ENCODE data around the gene HNRNPDL. TPM values are rescaled to one million over a fixed set of nuclear protein-coding genes. Genes with fewer than 3 reads are reported as not detected.
"Not testable (repeated sequence)": the region's sequence is repeated elsewhere in the genome, so short reads cannot be mapped to it uniquely, and the experiment has no call there.

The HNRNPDL gene
- 444 TPM for total RNA-seq (ENCODE audit: unreplicated experiment)
- long read RNA-seq, transcript HNRNPDL-201 (8 exons, 3,781 nt): major isoform, 253 of 377 reads
- long read RNA-seq, transcript HNRNPDL-204 (7 exons, 2,404 nt): minor isoform, 59 of 377 reads
- long read RNA-seq, transcript HNRNPDL-202 (9 exons, 1,402 nt): minor isoform, 21 of 377 reads
- long read RNA-seq, partial matches to known transcripts: 25 of 377 reads
- long read RNA-seq, other reads (novel, unspliced or antisense): 13 of 377 reads

DNA sequence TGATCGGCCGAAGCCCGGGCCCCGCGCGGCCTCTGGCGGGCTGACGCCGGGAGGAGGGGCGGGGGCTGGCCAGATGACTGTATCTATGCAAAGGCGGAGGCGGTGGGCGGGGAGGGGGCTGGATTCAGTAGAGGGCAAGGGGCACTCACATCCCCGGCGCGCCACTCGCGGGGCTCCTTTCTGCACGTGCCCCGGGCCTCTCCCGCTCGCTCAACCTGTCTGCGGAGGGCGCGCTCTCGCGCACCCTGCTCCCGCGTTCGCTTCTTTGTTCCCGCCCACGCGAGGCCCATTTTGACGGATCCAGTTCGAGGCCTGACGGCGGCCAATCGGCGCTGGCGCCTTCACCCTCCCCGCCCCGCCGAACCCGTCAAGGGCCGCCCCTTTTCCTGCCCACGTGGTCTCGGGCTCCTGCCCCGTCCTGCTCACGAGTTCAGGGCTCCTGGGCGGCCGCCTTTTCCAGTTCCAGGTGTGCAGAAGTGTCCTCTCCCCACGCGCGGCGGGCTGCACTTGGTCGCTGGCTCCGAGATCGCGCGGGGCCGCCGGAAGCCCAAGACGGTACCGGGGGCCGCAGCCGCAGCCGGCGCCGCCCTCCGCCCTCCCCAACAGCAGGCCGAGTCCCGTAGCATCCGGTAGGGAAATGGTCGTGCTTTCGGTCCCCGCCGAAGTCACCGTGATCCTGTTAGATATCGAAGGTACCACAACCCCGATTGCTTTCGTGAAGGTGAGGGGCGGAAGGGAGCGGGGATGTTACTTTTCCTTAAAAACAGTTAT, at the start of gene HNRNPDL, which contains the start of gene ENOPH1:
Gene HNRNPDL, minus strand, starts transcription at position 270 of the 771 bp plus-strand sequence. CDS start 772 bp downstream, outside the sequence.
Gene ENOPH1, plus strand, starts transcription at position 398 of the 771 bp plus-strand sequence. Its CDS starts 240 bp downstream, at position 638.
- TF ChIP-seq, protein P1, sequence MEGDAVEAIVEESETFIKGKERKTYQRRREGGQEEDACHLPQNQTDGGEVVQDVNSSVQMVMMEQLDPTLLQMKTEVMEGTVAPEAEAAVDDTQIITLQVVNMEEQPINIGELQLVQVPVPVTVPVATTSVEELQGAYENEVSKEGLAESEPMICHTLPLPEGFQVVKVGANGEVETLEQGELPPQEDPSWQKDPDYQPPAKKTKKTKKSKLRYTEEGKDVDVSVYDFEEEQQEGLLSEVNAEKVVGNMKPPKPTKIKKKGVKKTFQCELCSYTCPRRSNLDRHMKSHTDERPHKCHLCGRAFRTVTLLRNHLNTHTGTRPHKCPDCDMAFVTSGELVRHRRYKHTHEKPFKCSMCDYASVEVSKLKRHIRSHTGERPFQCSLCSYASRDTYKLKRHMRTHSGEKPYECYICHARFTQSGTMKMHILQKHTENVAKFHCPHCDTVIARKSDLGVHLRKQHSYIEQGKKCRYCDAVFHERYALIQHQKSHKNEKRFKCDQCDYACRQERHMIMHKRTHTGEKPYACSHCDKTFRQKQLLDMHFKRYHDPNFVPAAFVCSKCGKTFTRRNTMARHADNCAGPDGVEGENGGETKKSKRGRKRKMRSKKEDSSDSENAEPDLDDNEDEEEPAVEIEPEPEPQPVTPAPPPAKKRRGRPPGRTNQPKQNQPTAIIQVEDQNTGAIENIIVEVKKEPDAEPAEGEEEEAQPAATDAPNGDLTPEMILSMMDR (IDR thresholded peaks at IDR 0.05; ENCODE audit: partially characterized antibody, unreplicated experiment): no peak
- H3K36me3 Mint-ChIP-seq (ENCODE audit: unreplicated experiment): peaks cover 11% of the 10 kb centered on the region

DNA sequence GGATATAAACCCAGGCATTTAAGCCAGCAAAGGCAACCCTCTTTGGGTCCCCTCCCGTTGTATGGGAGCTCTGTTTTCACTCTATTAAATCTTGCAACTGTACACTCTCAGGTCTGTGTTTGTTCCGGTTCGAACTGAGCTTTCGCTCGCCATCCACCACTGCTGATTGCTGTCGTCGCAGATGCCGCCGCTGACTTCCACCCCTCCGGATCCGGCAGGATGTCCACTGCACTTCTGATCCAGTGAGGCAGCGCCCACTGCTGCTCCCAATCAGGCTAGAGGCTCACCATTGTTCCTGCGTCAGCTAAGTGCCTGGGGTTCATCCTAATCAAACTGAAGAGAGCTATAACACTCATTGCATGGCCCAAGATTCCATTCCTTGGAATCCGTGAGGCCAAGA, 49.3 kb upstream of the HNRNPDL start:
- Mint-ChIP-seq H3K27me3 (ENCODE audit: unreplicated experiment) (no peaks in the 10 kb centered on the region), H3K4me1 (ENCODE audit: low read depth, unreplicated experiment) (no peaks in the 10 kb centered on the region), H3K4me3 (ENCODE audit: unreplicated experiment) (no peak overlapping the region), H3K36me3 (ENCODE audit: unreplicated experiment) (no peaks in the 10 kb centered on the region), H3K9me3 (ENCODE audit: unreplicated experiment) (no peaks in the 10 kb centered on the region), H3K27ac (ENCODE audit: unreplicated experiment) (no peak overlapping the region)
- TF ChIP-seq, protein P1 (IDR thresholded peaks at IDR 0.05; ENCODE audit: partially characterized antibody, unreplicated experiment): no peak
- DNase-seq: no peak

More for the DNA sequence above, at the start of gene HNRNPDL, which contains the start of gene ENOPH1:
- Mint-ChIP-seq H3K27ac (ENCODE audit: unreplicated experiment) (peak within 1 kb of the TSS; percentile 100), H3K9me3 (ENCODE audit: unreplicated experiment) (peaks cover 27% of the 10 kb centered on the region), H3K27me3 (ENCODE audit: unreplicated experiment) (peaks cover 9% of the 10 kb centered on the region), H3K4me1 (ENCODE audit: low read depth, unreplicated experiment) (peaks cover 21% of the 10 kb centered on the region), H3K4me3 (ENCODE audit: unreplicated experiment) (peak within 1 kb of the TSS; percentile 99)
- peak; percentile 99 for DNase-seq

DNA sequence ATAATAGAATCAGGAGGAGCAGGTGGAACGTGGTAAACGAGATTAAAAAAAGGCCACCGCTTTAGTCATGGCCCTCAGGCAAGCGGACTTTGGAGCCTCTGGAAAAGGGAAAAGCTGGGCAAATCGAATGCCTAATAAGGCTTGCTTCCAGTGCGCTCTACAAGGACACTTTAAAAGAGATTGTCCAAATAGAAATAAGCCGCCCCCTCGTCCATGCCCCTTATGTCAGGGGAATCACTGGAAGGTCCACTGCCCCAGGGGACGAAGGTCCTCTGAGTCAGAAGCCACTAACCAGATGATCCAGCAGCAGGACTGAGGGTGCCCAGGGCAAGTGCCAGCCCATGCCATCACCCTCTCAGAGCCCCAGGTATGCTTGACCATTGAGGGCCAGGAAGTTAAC, 47.2 kb upstream of the HNRNPDL start:
- H3K27me3 Mint-ChIP-seq (ENCODE audit: unreplicated experiment); H3K4me1 Mint-ChIP-seq (ENCODE audit: low read depth, unreplicated experiment); H3K36me3 Mint-ChIP-seq (ENCODE audit: unreplicated experiment); DNase-seq; H3K27ac Mint-ChIP-seq (ENCODE audit: unreplicated experiment); H3K4me3 Mint-ChIP-seq (ENCODE audit: unreplicated experiment); H3K9me3 Mint-ChIP-seq (ENCODE audit: unreplicated experiment): not testable (repeated sequence)

DNA sequence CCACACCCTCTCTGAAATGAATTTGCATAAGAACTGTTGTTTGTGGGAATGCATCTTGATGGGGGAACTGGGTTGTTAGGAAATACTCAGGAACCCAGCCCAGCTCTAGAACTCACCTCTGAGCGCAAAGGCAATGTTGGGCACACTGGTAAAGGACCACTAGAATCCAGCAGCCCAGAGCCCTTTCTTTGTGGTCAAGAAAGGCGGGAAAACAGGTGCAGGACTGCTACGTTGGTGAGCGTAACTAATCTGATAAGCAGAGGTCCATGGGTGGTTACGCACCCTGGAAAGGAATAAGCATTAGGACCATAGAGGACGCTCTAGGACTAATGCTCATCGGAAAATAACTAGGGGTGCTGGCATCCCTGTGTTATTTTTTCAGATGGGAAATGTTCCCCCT, 45.7 kb upstream of the HNRNPDL start:
- not testable (repeated sequence) for DNase-seq; H3K4me1 Mint-ChIP-seq (ENCODE audit: low read depth, unreplicated experiment); H3K27ac Mint-ChIP-seq (ENCODE audit: unreplicated experiment); H3K9me3 Mint-ChIP-seq (ENCODE audit: unreplicated experiment); H3K4me3 Mint-ChIP-seq (ENCODE audit: unreplicated experiment); H3K27me3 Mint-ChIP-seq (ENCODE audit: unreplicated experiment); H3K36me3 Mint-ChIP-seq (ENCODE audit: unreplicated experiment)

DNA sequence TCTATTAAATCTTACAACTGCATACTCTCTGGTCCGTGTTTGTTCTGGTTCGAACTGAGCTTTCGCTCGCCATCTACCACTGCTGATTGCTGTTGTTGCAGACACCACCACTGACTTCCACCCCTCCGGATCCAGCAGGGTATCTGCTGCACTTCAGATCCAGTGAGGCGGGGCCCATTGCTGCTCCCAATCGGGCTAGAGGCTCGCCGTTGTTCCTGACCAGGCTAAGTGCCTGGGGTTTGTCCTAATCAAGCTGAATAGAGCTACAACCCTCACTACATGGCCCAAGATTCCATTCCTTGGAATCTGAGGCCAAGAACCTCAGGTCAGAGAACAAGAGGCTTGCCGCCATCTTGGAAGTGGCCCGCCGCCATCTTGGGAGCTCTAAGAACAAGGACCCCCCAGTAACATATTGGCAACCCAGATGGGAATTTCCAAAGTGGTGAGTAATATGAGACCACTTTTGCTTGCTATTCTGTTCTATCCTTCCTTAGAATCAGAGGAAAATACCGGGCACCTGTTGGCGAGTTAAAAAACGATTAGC, 43.4 kb upstream of the HNRNPDL start:
- no peaks in the 10 kb centered on the region for H3K36me3 Mint-ChIP-seq (ENCODE audit: unreplicated experiment)
- H3K27ac Mint-ChIP-seq (ENCODE audit: unreplicated experiment): no peak overlapping the region
- H3K4me1 Mint-ChIP-seq (ENCODE audit: low read depth, unreplicated experiment): no peaks in the 10 kb centered on the region
- no peaks in the 10 kb centered on the region for H3K9me3 Mint-ChIP-seq (ENCODE audit: unreplicated experiment)
- TF ChIP-seq, protein P1 (IDR thresholded peaks at IDR 0.05; ENCODE audit: partially characterized antibody, unreplicated experiment): no peak
- DNase-seq: no peak
- no peak overlapping the region for H3K4me3 Mint-ChIP-seq (ENCODE audit: unreplicated experiment)
- no peaks in the 10 kb centered on the region for H3K27me3 Mint-ChIP-seq (ENCODE audit: unreplicated experiment)

DNA sequence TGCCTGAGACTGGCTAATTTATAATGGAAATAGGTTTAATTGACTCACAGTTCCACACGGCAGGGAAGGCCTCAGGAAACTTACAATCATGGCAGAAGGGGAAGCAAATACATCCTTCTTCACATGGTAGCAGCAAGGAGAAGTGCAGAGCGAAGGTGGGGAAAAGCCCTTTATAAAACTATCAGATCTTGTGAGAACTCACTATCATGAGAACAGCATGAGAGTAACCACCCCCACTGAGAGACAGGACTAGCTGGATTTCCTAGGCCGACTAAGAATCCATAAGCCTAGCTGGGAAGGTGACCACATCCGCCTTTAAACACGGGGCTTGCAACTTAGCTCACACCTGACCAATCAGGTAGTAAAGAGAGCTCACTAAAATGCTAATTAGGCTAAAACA, 42.8 kb upstream of the HNRNPDL start:
- DNase-seq; H3K4me3 Mint-ChIP-seq (ENCODE audit: unreplicated experiment); H3K9me3 Mint-ChIP-seq (ENCODE audit: unreplicated experiment); H3K27ac Mint-ChIP-seq (ENCODE audit: unreplicated experiment); H3K27me3 Mint-ChIP-seq (ENCODE audit: unreplicated experiment); H3K36me3 Mint-ChIP-seq (ENCODE audit: unreplicated experiment); H3K4me1 Mint-ChIP-seq (ENCODE audit: low read depth, unreplicated experiment): not testable (repeated sequence)

All from glutamatergic neuron (in vitro differentiated cells).